HUES64 (cell line): ENCODE measurements around the gene BCL2L12.

ENCODE experiments used
- H3K27ac ChIP-seq: 2 replicates; pipeline ENCODE4 v1.7.0; 2013; ENCODE audit warnings: low read depth, low read length, inconsistent platforms
- H3K27me3 ChIP-seq: 2 replicates; pipeline ENCODE4 v1.6.1; 2013; ENCODE audit warnings: mild to moderate bottlenecking, low read length; ENCODE audit not compliant: insufficient read depth
- H3K36me3 ChIP-seq: 2 replicates; pipeline ENCODE4 v1.6.1; 2013; ENCODE audit warnings: mild to moderate bottlenecking, low read length; ENCODE audit not compliant: insufficient read depth
- H3K4me1 ChIP-seq: 2 replicates; pipeline ENCODE4 v1.6.1; 2013; ENCODE audit warnings: mild to moderate bottlenecking, low read length, moderate library complexity; ENCODE audit not compliant: insufficient read depth
- H3K4me3 ChIP-seq: 2 replicates; pipeline ENCODE4 v1.5.1; 2013; ENCODE audit warnings: mild to moderate bottlenecking, low read length, moderate library complexity
- H3K9ac ChIP-seq: 2 replicates; pipeline ENCODE4 v1.6.1; 2013; ENCODE audit warnings: mild to moderate bottlenecking, low read depth, low read length
- H3K9me3 ChIP-seq: 2 replicates; pipeline ENCODE4 v1.6.1; 2013; ENCODE audit warnings: low read depth, low read length; ENCODE audit not compliant: insufficient read depth
- WGBS: fragments of 150-250, 120-280 bp; methylation state at CpG from one replicate; pipeline ENCODE4 v1.1.7; 2013; ENCODE audit warnings: missing lambda C conversion rate; 5-methylcytosine and 5-hydroxymethylcytosine counted together

The BCL2L12 gene

GRCh38 chr19:49689133-49690078, 23.7 kb downstream of the BCL2L12 start, which contains the start of gene ADM5:
Gene ADM5, plus strand, starts transcription at chr19:49689594. Its CDS starts 244 bp downstream, at chr19:49689838.
- Histone ChIP-seq H3K27me3 (no peaks in the 10 kb centered on the region), H3K4me3 (peak within 1 kb of the TSS; percentile 67), H3K9ac (peak within 1 kb of the TSS; percentile 73), H3K27ac (peak within 1 kb of the TSS; percentile 78), H3K36me3 (peaks cover 45% of the 10 kb centered on the region), H3K9me3 (no peaks in the 10 kb centered on the region), H3K4me1 (peaks cover 6% of the 10 kb centered on the region)
- WGBS: 90% methylated on average over 54 of the region's 54 CpGs

- WGBS: 84% methylated on average over 39 of the region's 39 CpGs
- Histone ChIP-seq H3K27ac (peak overlapping the region; percentile 78), H3K4me3 (peak overlapping the region; percentile 67), H3K27me3 (no peaks in the 10 kb centered on the region), H3K36me3 (peaks cover 38% of the 10 kb centered on the region), H3K9ac (peak overlapping the region; percentile 73), H3K9me3 (no peaks in the 10 kb centered on the region), H3K4me1 (peaks cover 6% of the 10 kb centered on the region)
Observed at GRCh38 chr19:49690079-49690655, 24.4 kb downstream of the BCL2L12 start.

GRCh38 chr19:49690656-49691242, 25.0 kb downstream of the BCL2L12 start, which contains the start of gene CPT1C:
Gene CPT1C, plus strand, starts transcription at chr19:49691116. Its CDS starts 1,137 bp downstream, at chr19:49692253.
- no peaks in the 10 kb centered on the region for H3K9me3 ChIP-seq
- WGBS: 9% methylated on average over 38 of the region's 38 CpGs
- H3K36me3 ChIP-seq: peaks cover 32% of the 10 kb centered on the region
- H3K4me3 ChIP-seq: peak within 1 kb of the TSS; percentile 67
- peak within 1 kb of the TSS; percentile 78 for H3K27ac ChIP-seq
- H3K27me3 ChIP-seq: no peaks in the 10 kb centered on the region
- peaks cover 6% of the 10 kb centered on the region for H3K4me1 ChIP-seq
- H3K9ac ChIP-seq: peak within 1 kb of the TSS; percentile 73

GRCh38 chr19:49691243-49692146, 25.8 kb downstream of the BCL2L12 start:
- H3K9ac ChIP-seq: peak overlapping the region; percentile 73
- H3K36me3 ChIP-seq: peaks cover 28% of the 10 kb centered on the region
- H3K4me1 ChIP-seq: peaks cover 6% of the 10 kb centered on the region
- WGBS: 11% methylated on average over 34 of the region's 39 CpGs
- no peaks in the 10 kb centered on the region for H3K9me3 ChIP-seq
- 0 out of 2 replicates have a peak overlapping the region, but pooled peaks have one; percentile 3 for H3K27ac ChIP-seq
- H3K27me3 ChIP-seq: no peaks in the 10 kb centered on the region
- peak overlapping the region; percentile 67 for H3K4me3 ChIP-seq

GRCh38 chr19:49692147-49692506, 26.4 kb downstream of the BCL2L12 start:
- WGBS: 82% methylated on average over 16 of the region's 16 CpGs
- H3K27ac ChIP-seq: no peak overlapping the region
- H3K9me3 ChIP-seq: no peaks in the 10 kb centered on the region
- H3K9ac ChIP-seq: no peak overlapping the region
- H3K4me3 ChIP-seq: peak overlapping the region; percentile 67
- H3K36me3 ChIP-seq: peaks cover 28% of the 10 kb centered on the region
- peaks cover 6% of the 10 kb centered on the region for H3K4me1 ChIP-seq
- no peaks in the 10 kb centered on the region for H3K27me3 ChIP-seq

- H3K4me3 ChIP-seq: no peak overlapping the region
- H3K9me3 ChIP-seq: no peaks in the 10 kb centered on the region
- no peaks in the 10 kb centered on the region for H3K4me1 ChIP-seq
- WGBS: 87% methylated on average over 6 of the region's 6 CpGs
- H3K27me3 ChIP-seq: peaks cover 2% of the 10 kb centered on the region; the same call in 1 of the 2 replicates
- no peak overlapping the region for H3K27ac ChIP-seq
- peaks cover 19% of the 10 kb centered on the region for H3K36me3 ChIP-seq
- H3K9ac ChIP-seq: no peak overlapping the region
Observed at GRCh38 chr19:49696115-49696514, 30.4 kb downstream of the BCL2L12 start.

GRCh38 chr19:49696865-49697264, 31.1 kb downstream of the BCL2L12 start:
- Histone ChIP-seq H3K27me3 (peaks cover 5% of the 10 kb centered on the region; the same call in 1 of the 2 replicates), H3K9ac (no peak overlapping the region), H3K4me3 (no peak overlapping the region), H3K36me3 (peaks cover 19% of the 10 kb centered on the region), H3K27ac (no peak overlapping the region), H3K9me3 (no peaks in the 10 kb centered on the region), H3K4me1 (no peaks in the 10 kb centered on the region)
- 91% methylated on average over 7 of the region's 7 CpGs for WGBS

- 88% methylated on average over 5 of the region's 5 CpGs for WGBS
- Histone ChIP-seq H3K36me3 (peaks cover 11% of the 10 kb centered on the region; the same call in 1 of the 2 replicates), H3K4me1 (no peaks in the 10 kb centered on the region)
Observed at GRCh38 chr19:49699364-49699763, 33.6 kb downstream of the BCL2L12 start.

GRCh38 chr19:49700563-49700962, 34.8 kb downstream of the BCL2L12 start:
- H3K36me3 ChIP-seq: peaks cover 18% of the 10 kb centered on the region
- H3K9ac ChIP-seq: no peak overlapping the region
- 71% methylated on average over 11 of the region's 11 CpGs for WGBS
- H3K9me3 ChIP-seq: no peaks in the 10 kb centered on the region
- H3K27ac ChIP-seq: no peak overlapping the region
- no peaks in the 10 kb centered on the region for H3K4me1 ChIP-seq
- peaks cover 5% of the 10 kb centered on the region; the same call in 1 of the 2 replicates for H3K27me3 ChIP-seq
- no peak overlapping the region for H3K4me3 ChIP-seq

More at GRCh38 chr19:49699364-49699763, 33.6 kb downstream of the BCL2L12 start:
- H3K4me3 ChIP-seq: no peak overlapping the region
- peaks cover 5% of the 10 kb centered on the region; the same call in 1 of the 2 replicates for H3K27me3 ChIP-seq
- H3K27ac ChIP-seq: no peak overlapping the region
- H3K9me3 ChIP-seq: no peaks in the 10 kb centered on the region
- no peak overlapping the region for H3K9ac ChIP-seq

GRCh38 chr19:49701271-49701786, 35.6 kb downstream of the BCL2L12 start:
- Histone ChIP-seq H3K9me3 (no peaks in the 10 kb centered on the region), H3K4me1 (no peaks in the 10 kb centered on the region), H3K27me3 (peaks cover 5% of the 10 kb centered on the region; the same call in 1 of the 2 replicates), H3K9ac (no peak overlapping the region), H3K36me3 (peaks cover 22% of the 10 kb centered on the region), H3K27ac (no peak overlapping the region), H3K4me3 (peak overlapping the region; percentile 34)
- 14% methylated on average over 39 of the region's 40 CpGs for WGBS
